Gastroesophageal sphincter (tissue), 4 donors: ENCODE measurements around the gene IMP3. TPM values are rescaled to one million over a fixed set of nuclear protein-coding genes. Genes with fewer than 3 reads are reported as not detected.
"Not testable (repeated sequence)": the region's sequence is repeated elsewhere in the genome, so short reads cannot be mapped to it uniquely, and the experiment has no call there.

ENCODE experiments used
- ATAC-seq: fragments of 150-250 bp; one replicate; pipeline ENCODE4 v1.9.1; 2016; ENCODE audit warnings: mild to moderate bottlenecking, moderate library complexity
- H3K27ac ChIP-seq, 4 donors: fragments of 200-600 bp; sonication (generic) in 3 of 4; 1 replicate in 3 of 4; 2 replicates in 1 of 4; pipeline ENCODE4 v1.5.1; 2016 to 2019
- H3K27me3 ChIP-seq: fragments of 200-600 bp; sonication (generic); one replicate; pipeline ENCODE4 v1.5.1; 2019
- H3K36me3 ChIP-seq, 2 donors: fragments of 200-600 bp; sonication (generic); one replicate each; pipeline ENCODE4 v1.5.1; 2019; ENCODE audit warnings: control low read depth in 1 of 2
- H3K4me1 ChIP-seq, 3 donors: fragments of 200-600 bp; sonication (generic); 1 replicate in 2 of 3; 2 replicates in 1 of 3; pipeline ENCODE4 v1.5.1; 2016 to 2019; ENCODE audit warnings: control low read depth in 2 of 3
- H3K4me3 ChIP-seq, 2 donors: fragments of 200-600 bp; sonication (generic); one replicate each; pipeline ENCODE4 v1.5.1; 2019; ENCODE audit warnings: mild to moderate bottlenecking in 1 of 2, moderate library complexity in 1 of 2
- H3K9me3 ChIP-seq, 3 donors: fragments of 200-600 bp; sonication (generic); one replicate each; pipeline ENCODE4 v1.5.1; 2017 to 2019; ENCODE audit warnings: control low read depth in 2 of 3
- EP300 ChIP-seq: sonication (generic); formaldehyde crosslinking; IDR thresholded peaks from one replicate; pipeline ENCODE4 v1.6.1; 2017; ENCODE audit warnings: antibody characterized with exemption, mild to moderate bottlenecking
- POLR2A ChIP-seq, 2 donors: fragments of 450-650 bp; IDR thresholded peaks; one replicate each; pipeline ENCODE4 v1.6.1; 2017; ENCODE audit warnings: antibody characterized with exemption in 2 of 2, mild to moderate bottlenecking in 2 of 2, moderate library complexity in 1 of 2
- POLR2AphosphoS5 ChIP-seq: sonication (generic); formaldehyde crosslinking; IDR thresholded peaks from one replicate; pipeline ENCODE4 v1.6.1; 2017; ENCODE audit warnings: antibody characterized with exemption
- WGBS, 2 donors: methylation state at CpG; one replicate each; pipeline ENCODE4 v1.1.5; 2018; ENCODE audit warnings: low coverage in 1 of 2; 5-methylcytosine and 5-hydroxymethylcytosine counted together
- total RNA-seq, 4 donors: library from RNA; depleted of rRNA; stranded (reverse); fragments of >200 nt; gene quantifications; one replicate each; pipeline ENCODE4 v1.1.0, GENCODE V29; 2016
- TF ChIP-seq, protein P1 (sequence below), 4 experiments: fragments of 200-600 bp in 2 of 4; fragments of 450-650 bp in 2 of 4; sonication (generic) in 1 of 4; IDR thresholded peaks; one replicate each; pipeline ENCODE4 v1.5.1; 2017 to 2019; ENCODE audit warnings: antibody characterized with exemption in 4 of 4, mild to moderate bottlenecking in 2 of 4, moderate library complexity in 2 of 4

Gene IMP3
- 10 to 100 TPM; 72.8 to 94.9 (median 85.5) TPM for total RNA-seq

GRCh38 chr15:75639709-75640482 is at the start of gene IMP3:
TSS of gene IMP3 (minus strand) at chr15:75640224. CDS start at chr15:75640168, 56 bp downstream.
- peaks cover 0 to 6% of the 10 kb centered on the region in 2 donors for H3K36me3 ChIP-seq
- ATAC-seq, result peak; percentile 97

GRCh38 chr15:75689429-75689828 is 49.4 kb upstream of the IMP3 start:
- H3K4me3 ChIP-seq, H3K27me3 ChIP-seq, ATAC-seq, H3K9me3 ChIP-seq: not testable (repeated sequence)
- Histone ChIP-seq H3K36me3 (peaks cover 0 to 75% of the 10 kb centered on the region in 2 donors), H3K4me1 (peaks cover 3 to 49% (median 14%) of the 10 kb centered on the region in 3 donors), H3K27ac (peak overlapping the region in 1 of 4 donors; percentile 95)
- WGBS, 2 donors, result 60% methylated on average over 5 of the region's 20 CpGs; no CpG with 5 or more reads in 1 of the 2 donors

More at GRCh38 chr15:75639709-75640482, at the start of gene IMP3:
- H3K4me1 ChIP-seq, result peaks cover 2 to 45% (median 16%) of the 10 kb centered on the region in 3 donors
- peak; percentile 90 to 92 for TF ChIP-seq POLR2A (IDR thresholded peaks at IDR 0.05)
- TF ChIP-seq POLR2AphosphoS5, result peak; percentile 98
- no peak for TF ChIP-seq EP300
- H3K27me3 ChIP-seq, result no peaks in the 10 kb centered on the region
- peak within 1 kb of the TSS; percentile 64 to 78 for H3K4me3 ChIP-seq
- no peaks in the 10 kb centered on the region for H3K9me3 ChIP-seq
- H3K27ac ChIP-seq, result peak within 1 kb of the TSS; percentile 85 to 94 (median 91)
- WGBS, 2 donors, result 0% methylated on average over 6 of the region's 83 CpGs; no CpG with 5 or more reads in 1 of the 2 donors

GRCh38 chr15:75688831-75689230 is 48.8 kb upstream of the IMP3 start:
- WGBS, 2 donors, result no CpG with 5 or more reads among the region's 26 CpGs
- H3K4me1 ChIP-seq, result peaks cover 3 to 49% (median 11%) of the 10 kb centered on the region in 3 donors
- TF ChIP-seq POLR2AphosphoS5 (no peak), POLR2A (IDR thresholded peaks at IDR 0.05) (no peak), EP300 (no peak)
- TF ChIP-seq, protein P1, sequence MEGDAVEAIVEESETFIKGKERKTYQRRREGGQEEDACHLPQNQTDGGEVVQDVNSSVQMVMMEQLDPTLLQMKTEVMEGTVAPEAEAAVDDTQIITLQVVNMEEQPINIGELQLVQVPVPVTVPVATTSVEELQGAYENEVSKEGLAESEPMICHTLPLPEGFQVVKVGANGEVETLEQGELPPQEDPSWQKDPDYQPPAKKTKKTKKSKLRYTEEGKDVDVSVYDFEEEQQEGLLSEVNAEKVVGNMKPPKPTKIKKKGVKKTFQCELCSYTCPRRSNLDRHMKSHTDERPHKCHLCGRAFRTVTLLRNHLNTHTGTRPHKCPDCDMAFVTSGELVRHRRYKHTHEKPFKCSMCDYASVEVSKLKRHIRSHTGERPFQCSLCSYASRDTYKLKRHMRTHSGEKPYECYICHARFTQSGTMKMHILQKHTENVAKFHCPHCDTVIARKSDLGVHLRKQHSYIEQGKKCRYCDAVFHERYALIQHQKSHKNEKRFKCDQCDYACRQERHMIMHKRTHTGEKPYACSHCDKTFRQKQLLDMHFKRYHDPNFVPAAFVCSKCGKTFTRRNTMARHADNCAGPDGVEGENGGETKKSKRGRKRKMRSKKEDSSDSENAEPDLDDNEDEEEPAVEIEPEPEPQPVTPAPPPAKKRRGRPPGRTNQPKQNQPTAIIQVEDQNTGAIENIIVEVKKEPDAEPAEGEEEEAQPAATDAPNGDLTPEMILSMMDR (IDR thresholded peaks at IDR 0.05), result no peak
- no peak overlapping the region for H3K4me3 ChIP-seq
- peak overlapping the region in 2 of 4 donors; percentile 31 to 95 for H3K27ac ChIP-seq
- H3K27me3 ChIP-seq, result no peaks in the 10 kb centered on the region
- ATAC-seq, result no peak
- peaks cover 0 to 81% of the 10 kb centered on the region in 2 donors for H3K36me3 ChIP-seq
- H3K9me3 ChIP-seq, result no peaks in the 10 kb centered on the region

DNA sequence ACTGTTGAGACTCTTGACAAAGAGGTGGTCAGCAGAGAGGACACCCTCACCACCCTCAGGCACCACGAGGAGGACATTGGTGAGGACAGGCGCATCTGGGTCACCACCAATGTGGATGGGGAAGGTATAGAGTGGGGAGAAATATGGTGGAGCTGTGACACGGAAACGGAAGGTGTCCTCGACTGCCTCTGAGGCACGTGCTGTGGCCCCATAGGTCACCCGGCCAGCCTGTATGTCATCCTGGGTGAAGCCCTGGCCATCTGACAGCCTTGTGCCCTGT is 48.2 kb upstream of the IMP3 start:
- no peaks in the 10 kb centered on the region for H3K9me3 ChIP-seq
- TF ChIP-seq POLR2A (IDR thresholded peaks at IDR 0.05) (no peak), POLR2AphosphoS5 (no peak), EP300 (no peak)
- TF ChIP-seq, protein P1 (IDR thresholded peaks at IDR 0.05), result no peak
- H3K4me3 ChIP-seq, result no peak overlapping the region
- H3K4me1 ChIP-seq, result peaks cover 0 to 49% (median 10%) of the 10 kb centered on the region in 3 donors
- no peak for ATAC-seq
- WGBS, 2 donors, result 94% methylated on average over 3 of the region's 7 CpGs; no CpG with 5 or more reads in 1 of the 2 donors
- peak overlapping the region in 2 of 4 donors; percentile 31 to 66 for H3K27ac ChIP-seq
- H3K27me3 ChIP-seq, result no peaks in the 10 kb centered on the region
- H3K36me3 ChIP-seq, result peaks cover 0 to 82% of the 10 kb centered on the region in 2 donors

- H3K36me3 ChIP-seq, result peaks cover 0 to 86% of the 10 kb centered on the region in 2 donors
- H3K27ac ChIP-seq, result peak overlapping the region in 3 of 4 donors; percentile 42 to 66 (median 60)
- peaks cover 0 to 48% (median 10%) of the 10 kb centered on the region in 3 donors for H3K4me1 ChIP-seq
Measured at GRCh38 chr15:75687486-75688277, 47.7 kb upstream of the IMP3 start.

More at GRCh38 chr15:75687486-75688277, 47.7 kb upstream of the IMP3 start:
- ATAC-seq, result no peak
- Histone ChIP-seq H3K27me3 (no peaks in the 10 kb centered on the region), H3K9me3 (no peaks in the 10 kb centered on the region), H3K4me3 (no peak overlapping the region)
- no peak for TF ChIP-seq POLR2AphosphoS5
- TF ChIP-seq POLR2A (IDR thresholded peaks at IDR 0.05), result no peak
- TF ChIP-seq, protein P1 (IDR thresholded peaks at IDR 0.05), result no peak
- no peak for TF ChIP-seq EP300
- no CpG with 5 or more reads among the region's 44 CpGs for WGBS, 2 donors
